Ishikawa (cell line): ENCODE results near the gene TNFSF12.

Experiments used
- CEBPB ChIP-seq: IDR thresholded peaks from 2 replicates; pipeline ENCODE4 v1.6.1; 2012
- CREB1 ChIP-seq: IDR thresholded peaks from 2 replicates; pipeline ENCODE4 v1.6.1; 2012; ENCODE audit warnings: low read depth
- EGR1 ChIP-seq: IDR thresholded peaks from 2 replicates; pipeline ENCODE4 v1.6.1; 2012
- EP300 ChIP-seq: IDR thresholded peaks from 2 replicates; pipeline ENCODE4 v1.6.1; 2012; ENCODE audit warnings: borderline replicate concordance
- FOXM1 ChIP-seq: IDR thresholded peaks from 2 replicates; pipeline ENCODE4 v1.6.1; 2012; ENCODE audit warnings: low read depth, borderline replicate concordance
- NFIC ChIP-seq: IDR thresholded peaks from 2 replicates; pipeline ENCODE4 v1.6.1; 2012
- RAD21 ChIP-seq: IDR thresholded peaks from 2 replicates; pipeline ENCODE4 v1.6.1; 2012; ENCODE audit warnings: low read depth
- REST ChIP-seq: IDR thresholded peaks from 2 replicates; pipeline ENCODE4 v1.6.1; 2012; ENCODE audit warnings: low read depth, mild to moderate bottlenecking
- TAF1 ChIP-seq: IDR thresholded peaks from 2 replicates; pipeline ENCODE4 v1.6.1; 2012; ENCODE audit warnings: low read depth, mild to moderate bottlenecking
- TCF12 ChIP-seq: IDR thresholded peaks from 2 replicates; pipeline ENCODE4 v1.6.1; 2012; ENCODE audit warnings: low read depth
- TEAD4 ChIP-seq: IDR thresholded peaks from 2 replicates; pipeline ENCODE4 v1.6.1; 2012
- YY1 ChIP-seq: IDR thresholded peaks from 2 replicates; pipeline ENCODE4 v1.6.1; 2012; ENCODE audit warnings: low read depth
- ZBTB7A ChIP-seq: IDR thresholded peaks from 2 replicates; pipeline ENCODE4 v1.6.1; 2012; ENCODE audit warnings: low read depth
- TF ChIP-seq, protein P1 (sequence below): IDR thresholded peaks from 2 replicates; pipeline ENCODE4 v1.6.1; 2012
- TF ChIP-seq, protein P2 (sequence below): IDR thresholded peaks from 2 replicates; pipeline ENCODE4 v1.6.1; 2012

TNFSF12 gene, protein sequence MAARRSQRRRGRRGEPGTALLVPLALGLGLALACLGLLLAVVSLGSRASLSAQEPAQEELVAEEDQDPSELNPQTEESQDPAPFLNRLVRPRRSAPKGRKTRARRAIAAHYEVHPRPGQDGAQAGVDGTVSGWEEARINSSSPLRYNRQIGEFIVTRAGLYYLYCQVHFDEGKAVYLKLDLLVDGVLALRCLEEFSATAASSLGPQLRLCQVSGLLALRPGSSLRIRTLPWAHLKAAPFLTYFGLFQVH

GRCh38 chr17:7548585-7549400 lies at the start of gene TNFSF12:
TSS of gene TNFSF12 (plus strand) at chr17:7549058. CDS start at chr17:7549154, 96 bp downstream.
- peak; percentile 76; the same call in 1 of the 2 replicates for TF ChIP-seq ZBTB7A
- TF ChIP-seq RAD21: peak; percentile 7; the same call in 1 of the 2 replicates
- no peak for TF ChIP-seq REST
- TF ChIP-seq TAF1: 0 out of 2 replicates have a peak, but pooled peaks have one; percentile 2

GRCh38 chr17:7499161-7499560 lies 49.7 kb upstream of the TNFSF12 start:
- no peak for TF ChIP-seq TAF1
- TF ChIP-seq CREB1: no peak
- no peak for TF ChIP-seq RAD21
- no peak for TF ChIP-seq EP300
- TF ChIP-seq TCF12: no peak
- TF ChIP-seq, protein P1, sequence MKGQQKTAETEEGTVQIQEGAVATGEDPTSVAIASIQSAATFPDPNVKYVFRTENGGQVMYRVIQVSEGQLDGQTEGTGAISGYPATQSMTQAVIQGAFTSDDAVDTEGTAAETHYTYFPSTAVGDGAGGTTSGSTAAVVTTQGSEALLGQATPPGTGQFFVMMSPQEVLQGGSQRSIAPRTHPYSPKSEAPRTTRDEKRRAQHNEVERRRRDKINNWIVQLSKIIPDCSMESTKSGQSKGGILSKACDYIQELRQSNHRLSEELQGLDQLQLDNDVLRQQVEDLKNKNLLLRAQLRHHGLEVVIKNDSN: no peak
- TF ChIP-seq, protein P2, sequence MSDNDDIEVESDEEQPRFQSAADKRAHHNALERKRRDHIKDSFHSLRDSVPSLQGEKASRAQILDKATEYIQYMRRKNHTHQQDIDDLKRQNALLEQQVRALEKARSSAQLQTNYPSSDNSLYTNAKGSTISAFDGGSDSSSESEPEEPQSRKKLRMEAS: no peak
- no peak for TF ChIP-seq ZBTB7A
- no peak for TF ChIP-seq YY1
- TF ChIP-seq NFIC: no peak
- TF ChIP-seq TEAD4: no peak
- no peak for TF ChIP-seq CEBPB
- TF ChIP-seq FOXM1: no peak
- TF ChIP-seq EGR1: no peak
- no peak for TF ChIP-seq REST

DNA sequence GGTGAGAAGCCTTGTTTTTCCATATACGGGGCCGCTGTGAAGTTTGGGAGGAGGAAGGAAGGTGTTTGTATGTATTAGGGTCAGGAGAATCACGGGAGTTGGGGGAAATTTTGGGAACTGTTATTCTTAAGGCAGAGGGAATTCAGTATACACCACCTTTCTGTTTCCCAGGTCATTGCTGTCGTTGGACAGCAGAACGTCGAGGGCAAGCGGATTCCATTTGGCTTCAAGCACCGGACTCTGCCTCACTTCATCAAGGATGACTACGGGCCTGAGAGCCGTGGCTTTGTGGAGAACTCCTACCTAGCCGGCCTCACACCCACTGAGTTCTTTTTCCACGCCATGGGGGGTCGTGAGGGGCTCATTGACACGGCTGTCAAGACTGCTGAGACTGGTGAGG lies 47.1 kb upstream of the TNFSF12 start:
- no peak for TF ChIP-seq CEBPB
- TF ChIP-seq EP300: no peak
- no peak for TF ChIP-seq TCF12
- TF ChIP-seq NFIC: no peak
- TF ChIP-seq YY1: no peak
- TF ChIP-seq, protein P2: no peak
- TF ChIP-seq TAF1: no peak
- TF ChIP-seq ZBTB7A: no peak
- no peak for TF ChIP-seq TEAD4
- TF ChIP-seq, protein P1: no peak
- no peak for TF ChIP-seq CREB1
- TF ChIP-seq REST: no peak
- no peak for TF ChIP-seq FOXM1
- TF ChIP-seq EGR1: no peak
- no peak for TF ChIP-seq RAD21
